K562 (cell line): Measurements from ENCODE around the gene SH3BP5L. TPM values are rescaled to one million over a fixed set of nuclear protein-coding genes. Genes with fewer than 3 reads are reported as not detected.

ENCODE experiments used
- BHLHE40 ChIP-seq: IDR thresholded peaks from 2 replicates; pipeline ENCODE4 v1.6.1; 2011; ENCODE audit warnings: low read length, improper control_type of control experiment
- BRD9 ChIP-seq: fragments of 450-650 bp; IDR thresholded peaks from 2 replicates; pipeline ENCODE4 v1.6.1; 2018; ENCODE audit warnings: low read depth; ENCODE audit not compliant: partially characterized antibody
- CC2D1A ChIP-seq: fragments of 450-650 bp; IDR thresholded peaks from 2 replicates; pipeline ENCODE4 v1.6.1; 2017; ENCODE audit warnings: mild to moderate bottlenecking
- CREM ChIP-seq: IDR thresholded peaks from 2 replicates; pipeline ENCODE4 v1.6.1; 2014; ENCODE audit warnings: antibody characterized with exemption, low read depth
- DNMT1 ChIP-seq: fragments of 450-650 bp; IDR thresholded peaks from 2 replicates; pipeline ENCODE4 v1.6.1; 2016; ENCODE audit warnings: antibody characterized with exemption, mild to moderate bottlenecking
- DPF2 ChIP-seq: fragments of 450-650 bp; IDR thresholded peaks from 2 replicates; pipeline ENCODE4 v1.6.1; 2016
- FOXA1 ChIP-seq: fragments of 450-650 bp; IDR thresholded peaks from 2 replicates; pipeline ENCODE4 v1.6.1; 2016; ENCODE audit warnings: mild to moderate bottlenecking, borderline replicate concordance
- GATA2 ChIP-seq: sonication (generic); formaldehyde crosslinking; IDR thresholded peaks from 2 replicates; pipeline ENCODE4 v1.4.0; 2020; ENCODE audit warnings: mild to moderate bottlenecking, missing genetic modification reagents
- HDAC8 ChIP-seq: fragments of 450-650 bp; IDR thresholded peaks from 2 replicates; pipeline ENCODE4 v1.6.1; 2016; ENCODE audit warnings: mild to moderate bottlenecking, missing genetic modification characterization, moderate library complexity, missing compliant biosample characterization
- ILF3 ChIP-seq: fragments of 450-650 bp; IDR thresholded peaks from 2 replicates; pipeline ENCODE4 v1.6.1; 2018; ENCODE audit warnings: antibody characterized with exemption, mild to moderate bottlenecking, moderate library complexity, borderline replicate concordance
- MAFG ChIP-seq: fragments of 450-650 bp; conservative IDR thresholded peaks from 2 replicates; pipeline ENCODE4 v1.6.1; 2016; ENCODE audit warnings: missing genetic modification characterization, missing compliant biosample characterization
- NFYB ChIP-seq: IDR thresholded peaks from 2 replicates; pipeline ENCODE4 v1.6.1; 2011; ENCODE audit warnings: mild to moderate bottlenecking, moderate library complexity; ENCODE audit not compliant: insufficient read length; ENCODE audit errors: extremely low read depth
- PML ChIP-seq: IDR thresholded peaks from 2 replicates; pipeline ENCODE4 v1.6.1; 2012; ENCODE audit warnings: low read length, inconsistent platforms
- POLR2H ChIP-seq: IDR thresholded peaks from 2 replicates; pipeline ENCODE4 v1.6.1; 2016; ENCODE audit warnings: missing genetic modification characterization, low read depth, mild to moderate bottlenecking, control low read depth, missing compliant biosample characterization, moderate library complexity
- PTTG1 ChIP-seq: fragments of 450-650 bp; IDR thresholded peaks from 2 replicates; pipeline ENCODE4 v1.6.1; 2016; ENCODE audit warnings: low read depth, mild to moderate bottlenecking, missing genetic modification characterization, missing compliant biosample characterization
- SUPT5H ChIP-seq: fragments of 450-650 bp; IDR thresholded peaks from 2 replicates; pipeline ENCODE4 v1.6.1; 2016
- TCFL5 ChIP-seq: fragments of 250-450 bp; sonication (Bioruptor Pico); conservative IDR thresholded peaks from 2 replicates; pipeline ENCODE4 v1.6.1; 2021; ENCODE audit warnings: mild to moderate bottlenecking, moderate library complexity, matching md5 sums
- U2AF1 ChIP-seq: fragments of 200-400 bp; formaldehyde crosslinking; optimal IDR thresholded peaks from 2 replicates; pipeline ENCODE3; 2017; ENCODE audit warnings: mild to moderate bottlenecking, low read depth, low read length, moderate library complexity
- ZNF184 ChIP-seq: sonication (generic); formaldehyde crosslinking; IDR thresholded peaks from 2 replicates; pipeline ENCODE4 v1.5.0; 2020; ENCODE audit warnings: missing genetic modification reagents
- polyA plus RNA-seq, 8 experiments: library from polyadenylated mRNA; depleted of rRNA in 4 of 8; stranded (reverse) in 5 of 8; unstranded in 3 of 8; fragments of >200 nt; fragmentation: Nextera tagmentation in 2 of 8; fragmentation: Illumina TruSeq in 1 of 8; extraction: Ambion mirVana in 2 of 8; extraction: Trizol in 1 of 8; gene quantifications; 2 replicates each; pipeline versions ENCODE4 v1.2.1 to v1.2.3, GENCODE V29; 2011 to 2014; ENCODE audit warnings: inconsistent platforms in 1 of 8, missing spikeins in 1 of 8
- total RNA-seq, 7 experiments: library from RNA; depleted of rRNA in 6 of 7; stranded (reverse); fragments of >200 nt in 6 of 7; fragmentation: Illumina TruSeq in 2 of 7; extraction: Trizol in 2 of 7; gene quantifications; 2 replicates each; pipeline versions ENCODE4 v1.2.1 to v1.2.3, GENCODE V29; 2011 to 2021; ENCODE audit warnings: low replicate concordance in 1 of 7
- TF ChIP-seq, protein P1 (sequence below): fragments of 450-650 bp; formaldehyde crosslinking; IDR thresholded peaks from 2 replicates; pipeline ENCODE4 v1.4.0; 2020; ENCODE audit warnings: mild to moderate bottlenecking, moderate library complexity
- TF ChIP-seq, protein P2 (sequence below): sonication (generic); formaldehyde crosslinking; IDR thresholded peaks from 2 replicates; pipeline ENCODE4 v1.8.0; 2022; ENCODE audit warnings: mild to moderate bottlenecking, missing genetic modification reagents
- TF ChIP-seq, protein P3 (sequence below): fragments of 250-450 bp; sonication (Bioruptor Pico); IDR thresholded peaks from 2 replicates; pipeline ENCODE4 v1.8.0; 2021; ENCODE audit warnings: moderate library complexity, mild to moderate bottlenecking, inconsistent platforms
- TF ChIP-seq, protein P4 (sequence below): sonication (generic); formaldehyde crosslinking; IDR thresholded peaks from 2 replicates; pipeline ENCODE4 v1.8.1; 2023; ENCODE audit warnings: mild to moderate bottlenecking, missing genetic modification reagents
- TF ChIP-seq, protein P5 (sequence below): fragments of 250-450 bp; sonication (Bioruptor Pico); IDR thresholded peaks from 2 replicates; pipeline ENCODE4 v1.8.0; 2021; ENCODE audit warnings: moderate library complexity, mild to moderate bottlenecking, inconsistent platforms

Gene SH3BP5L
- total and polyA plus RNA-seq, 9 of the 15 experiments (the other 6 are each of a cell fraction or from before 2014, with no cell fraction given) = 1.9 to 26.5 (median 15.8) TPM

DNA sequence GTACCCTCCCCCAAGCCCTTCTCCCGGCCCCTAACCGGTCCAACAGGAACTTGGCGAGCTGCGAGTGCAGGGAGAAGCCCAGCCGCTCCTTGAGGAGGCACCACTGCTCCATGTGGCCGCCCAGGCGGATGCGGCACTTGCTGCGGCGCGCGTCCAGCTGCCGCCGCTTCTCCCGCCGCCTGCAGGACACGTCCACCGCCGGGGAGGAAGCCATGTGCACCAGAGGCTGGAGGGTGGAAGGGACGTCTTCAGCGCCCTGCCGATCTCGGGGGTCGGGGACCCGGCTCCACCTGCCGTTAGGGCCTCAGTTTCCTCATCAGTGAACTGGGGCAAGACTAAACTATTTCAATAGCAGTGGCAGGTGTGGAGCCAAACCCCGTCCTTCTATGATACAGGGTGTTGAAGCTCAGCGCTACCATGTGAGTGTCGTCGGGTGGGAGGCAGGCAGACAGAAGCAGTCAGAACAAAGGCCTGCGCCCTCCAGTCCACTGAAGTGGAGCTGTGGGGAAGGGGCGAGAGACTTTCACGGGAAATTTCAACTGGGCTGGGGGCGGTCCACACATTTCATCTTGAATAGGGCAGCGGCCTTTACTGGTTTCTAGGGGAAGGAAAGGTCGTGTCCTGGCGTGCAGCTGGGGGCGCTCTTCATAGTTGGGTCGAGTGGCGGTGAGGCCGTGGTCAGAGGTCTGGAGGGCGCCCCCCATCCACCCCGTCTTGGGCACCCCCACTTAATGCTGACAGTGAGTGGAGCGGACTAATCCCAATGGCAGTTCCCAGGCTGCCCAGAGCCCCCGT is 32.6 kb upstream of the SH3BP5L start (continued):
- TF ChIP-seq, protein P1, sequence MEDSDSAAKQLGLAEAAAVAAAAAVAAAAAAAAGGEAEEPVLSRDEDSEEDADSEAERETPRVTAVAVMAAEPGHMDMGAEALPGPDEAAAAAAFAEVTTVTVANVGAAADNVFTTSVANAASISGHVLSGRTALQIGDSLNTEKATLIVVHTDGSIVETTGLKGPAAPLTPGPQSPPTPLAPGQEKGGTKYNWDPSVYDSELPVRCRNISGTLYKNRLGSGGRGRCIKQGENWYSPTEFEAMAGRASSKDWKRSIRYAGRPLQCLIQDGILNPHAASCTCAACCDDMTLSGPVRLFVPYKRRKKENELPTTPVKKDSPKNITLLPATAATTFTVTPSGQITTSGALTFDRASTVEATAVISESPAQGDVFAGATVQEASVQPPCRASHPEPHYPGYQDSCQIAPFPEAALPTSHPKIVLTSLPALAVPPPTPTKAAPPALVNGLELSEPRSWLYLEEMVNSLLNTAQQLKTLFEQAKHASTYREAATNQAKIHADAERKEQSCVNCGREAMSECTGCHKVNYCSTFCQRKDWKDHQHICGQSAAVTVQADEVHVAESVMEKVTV (CRISPR knock-in tag) = peak; percentile 30; the same call in 1 of the 2 replicates
- TF ChIP-seq DNMT1 = no peak
- TF ChIP-seq, protein P2, sequence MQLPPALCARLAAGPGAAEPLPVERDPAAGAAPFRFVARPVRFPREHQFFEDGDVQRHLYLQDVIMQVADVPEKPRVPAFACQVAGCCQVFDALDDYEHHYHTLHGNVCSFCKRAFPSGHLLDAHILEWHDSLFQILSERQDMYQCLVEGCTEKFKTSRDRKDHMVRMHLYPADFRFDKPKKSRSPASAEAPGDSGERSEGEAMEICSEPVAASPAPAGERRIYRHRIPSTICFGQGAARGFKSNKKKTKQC (CRISPR knock-in tag) = no peak; the same call in 1 of the 2 replicates
- TF ChIP-seq U2AF1 = no peak
- peak; percentile 61 for TF ChIP-seq SUPT5H
- TF ChIP-seq MAFG = no peak
- TF ChIP-seq BRD9 = peak; percentile 83
- peak; percentile 32; the same call in 1 of the 2 replicates for TF ChIP-seq BHLHE40
- no peak for TF ChIP-seq ZNF184
- TF ChIP-seq CREM = peak; percentile 47; the same call in 1 of the 2 replicates
- no peak for TF ChIP-seq TCFL5 (CRISPR knock-in tag)
- TF ChIP-seq FOXA1 = no peak
- no peak for TF ChIP-seq GATA2 (CRISPR knock-in tag)
- TF ChIP-seq DPF2 = no peak
- TF ChIP-seq, protein P3, sequence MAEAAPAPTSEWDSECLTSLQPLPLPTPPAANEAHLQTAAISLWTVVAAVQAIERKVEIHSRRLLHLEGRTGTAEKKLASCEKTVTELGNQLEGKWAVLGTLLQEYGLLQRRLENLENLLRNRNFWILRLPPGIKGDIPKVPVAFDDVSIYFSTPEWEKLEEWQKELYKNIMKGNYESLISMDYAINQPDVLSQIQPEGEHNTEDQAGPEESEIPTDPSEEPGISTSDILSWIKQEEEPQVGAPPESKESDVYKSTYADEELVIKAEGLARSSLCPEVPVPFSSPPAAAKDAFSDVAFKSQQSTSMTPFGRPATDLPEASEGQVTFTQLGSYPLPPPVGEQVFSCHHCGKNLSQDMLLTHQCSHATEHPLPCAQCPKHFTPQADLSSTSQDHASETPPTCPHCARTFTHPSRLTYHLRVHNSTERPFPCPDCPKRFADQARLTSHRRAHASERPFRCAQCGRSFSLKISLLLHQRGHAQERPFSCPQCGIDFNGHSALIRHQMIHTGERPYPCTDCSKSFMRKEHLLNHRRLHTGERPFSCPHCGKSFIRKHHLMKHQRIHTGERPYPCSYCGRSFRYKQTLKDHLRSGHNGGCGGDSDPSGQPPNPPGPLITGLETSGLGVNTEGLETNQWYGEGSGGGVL (CRISPR knock-in tag) = no peak
- no peak for TF ChIP-seq PML
- TF ChIP-seq ILF3 = no peak
- TF ChIP-seq HDAC8 (tag) = no peak
- no peak for TF ChIP-seq CC2D1A
- no peak for TF ChIP-seq POLR2H (tag)
- TF ChIP-seq, protein P4, sequence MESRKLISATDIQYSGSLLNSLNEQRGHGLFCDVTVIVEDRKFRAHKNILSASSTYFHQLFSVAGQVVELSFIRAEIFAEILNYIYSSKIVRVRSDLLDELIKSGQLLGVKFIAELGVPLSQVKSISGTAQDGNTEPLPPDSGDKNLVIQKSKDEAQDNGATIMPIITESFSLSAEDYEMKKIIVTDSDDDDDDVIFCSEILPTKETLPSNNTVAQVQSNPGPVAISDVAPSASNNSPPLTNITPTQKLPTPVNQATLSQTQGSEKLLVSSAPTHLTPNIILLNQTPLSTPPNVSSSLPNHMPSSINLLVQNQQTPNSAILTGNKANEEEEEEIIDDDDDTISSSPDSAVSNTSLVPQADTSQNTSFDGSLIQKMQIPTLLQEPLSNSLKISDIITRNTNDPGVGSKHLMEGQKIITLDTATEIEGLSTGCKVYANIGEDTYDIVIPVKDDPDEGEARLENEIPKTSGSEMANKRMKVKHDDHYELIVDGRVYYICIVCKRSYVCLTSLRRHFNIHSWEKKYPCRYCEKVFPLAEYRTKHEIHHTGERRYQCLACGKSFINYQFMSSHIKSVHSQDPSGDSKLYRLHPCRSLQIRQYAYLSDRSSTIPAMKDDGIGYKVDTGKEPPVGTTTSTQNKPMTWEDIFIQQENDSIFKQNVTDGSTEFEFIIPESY (CRISPR knock-in tag) = peak; percentile 60
- TF ChIP-seq, protein P5, sequence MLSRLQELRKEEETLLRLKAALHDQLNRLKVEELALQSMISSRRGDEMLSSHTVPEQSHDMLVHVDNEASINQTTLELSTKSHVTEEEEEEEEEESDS (CRISPR knock-in tag) = no peak
- no peak for TF ChIP-seq NFYB
- no peak for TF ChIP-seq PTTG1 (tag)
